HG03097 (cell line): ENCODE results near the gene TSPAN10.
"Not testable (repeated sequence)": the region's sequence is repeated elsewhere in the genome, so short reads cannot be mapped to it uniquely, and the experiment has no call there.

Experiments used
- ATAC-seq: cut with Tn5 transposase; IDR thresholded peaks from one replicate; pipeline ENCODE4 v1.9.1; 2021; ENCODE audit not compliant: unreplicated experiment, low FRiP score

Gene TSPAN10

DNA sequence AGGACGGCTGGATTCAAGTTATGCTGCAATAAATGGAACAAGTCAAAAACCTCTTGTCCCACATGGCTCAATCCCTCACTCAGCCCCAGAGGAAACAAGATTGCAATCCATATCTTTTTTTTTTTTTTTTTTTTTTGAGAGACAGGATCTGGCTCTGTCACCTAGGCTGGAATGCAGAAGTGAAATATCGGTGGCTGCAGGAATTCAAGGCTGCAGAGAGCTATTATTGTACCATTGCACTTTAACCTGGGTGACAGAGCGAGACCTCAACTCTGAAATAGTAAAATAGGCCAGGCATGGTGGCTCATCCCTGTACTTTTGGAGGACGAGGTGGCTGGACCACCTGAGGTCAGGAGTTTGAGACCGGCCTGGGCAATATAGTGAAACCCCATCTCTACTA lies 22.0 kb downstream of the TSPAN10 start:
- ATAC-seq: no peak

DNA sequence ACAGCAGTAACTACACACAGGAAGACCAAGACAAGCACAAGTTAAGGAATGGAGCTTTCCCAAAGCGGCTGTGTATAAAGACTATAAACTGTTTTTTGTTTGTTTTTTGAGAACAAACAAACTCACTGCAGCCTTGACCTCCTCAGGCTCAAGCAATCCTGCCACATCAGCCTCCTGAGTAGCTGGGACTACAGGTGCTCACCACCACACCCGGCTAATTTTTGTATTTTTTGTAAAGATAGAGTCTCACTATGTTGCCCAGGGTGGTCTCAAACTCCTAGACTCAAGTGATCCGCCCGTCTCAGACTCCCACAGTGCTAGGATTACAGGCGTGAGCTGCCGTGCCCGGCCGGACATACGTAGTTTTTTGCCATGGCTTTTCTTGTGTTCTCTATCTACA lies 23.4 kb downstream of the TSPAN10 start:
- no peak for ATAC-seq

DNA sequence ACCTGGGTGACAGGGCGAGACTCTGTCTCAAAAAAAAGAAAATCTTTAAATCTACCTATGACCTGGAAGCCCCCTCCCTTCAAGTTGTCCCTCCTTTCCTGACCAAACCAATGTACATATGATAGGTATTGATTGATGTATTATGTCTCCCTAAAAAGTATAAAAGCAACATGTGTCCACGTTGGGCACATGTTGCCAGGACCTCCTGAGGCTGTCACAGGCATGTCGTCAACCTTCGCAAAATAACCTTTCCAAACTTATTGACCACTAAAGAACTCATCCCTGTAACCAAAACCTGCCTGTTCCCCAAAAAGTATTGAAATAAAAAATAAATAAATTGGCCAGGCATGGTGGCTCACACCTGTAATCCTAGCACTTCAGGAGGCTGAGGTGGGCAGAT lies 25.0 kb downstream of the TSPAN10 start:
- no peak for ATAC-seq

DNA sequence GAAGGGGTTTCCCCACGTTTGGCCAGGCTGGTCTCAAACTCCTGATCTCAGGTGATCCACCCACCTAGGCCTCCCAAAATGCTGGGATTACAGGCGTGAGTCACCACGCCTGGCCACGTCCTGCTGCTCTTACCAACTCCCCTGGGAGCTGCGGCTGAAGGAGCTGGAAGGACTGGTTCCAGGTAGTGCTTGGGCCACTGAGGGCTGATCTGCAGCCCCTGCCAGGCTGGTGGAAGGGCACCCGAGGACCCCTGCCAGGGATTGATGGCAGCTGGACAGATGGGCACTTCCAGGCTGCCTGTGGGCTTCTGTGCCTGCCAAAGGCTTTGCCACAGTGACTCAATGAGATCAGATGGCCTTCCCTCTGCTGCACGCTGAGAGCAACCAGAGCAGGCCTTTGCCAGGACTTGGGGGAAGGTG lies 27.1 kb downstream of the TSPAN10 start:
- ATAC-seq: no peak

DNA sequence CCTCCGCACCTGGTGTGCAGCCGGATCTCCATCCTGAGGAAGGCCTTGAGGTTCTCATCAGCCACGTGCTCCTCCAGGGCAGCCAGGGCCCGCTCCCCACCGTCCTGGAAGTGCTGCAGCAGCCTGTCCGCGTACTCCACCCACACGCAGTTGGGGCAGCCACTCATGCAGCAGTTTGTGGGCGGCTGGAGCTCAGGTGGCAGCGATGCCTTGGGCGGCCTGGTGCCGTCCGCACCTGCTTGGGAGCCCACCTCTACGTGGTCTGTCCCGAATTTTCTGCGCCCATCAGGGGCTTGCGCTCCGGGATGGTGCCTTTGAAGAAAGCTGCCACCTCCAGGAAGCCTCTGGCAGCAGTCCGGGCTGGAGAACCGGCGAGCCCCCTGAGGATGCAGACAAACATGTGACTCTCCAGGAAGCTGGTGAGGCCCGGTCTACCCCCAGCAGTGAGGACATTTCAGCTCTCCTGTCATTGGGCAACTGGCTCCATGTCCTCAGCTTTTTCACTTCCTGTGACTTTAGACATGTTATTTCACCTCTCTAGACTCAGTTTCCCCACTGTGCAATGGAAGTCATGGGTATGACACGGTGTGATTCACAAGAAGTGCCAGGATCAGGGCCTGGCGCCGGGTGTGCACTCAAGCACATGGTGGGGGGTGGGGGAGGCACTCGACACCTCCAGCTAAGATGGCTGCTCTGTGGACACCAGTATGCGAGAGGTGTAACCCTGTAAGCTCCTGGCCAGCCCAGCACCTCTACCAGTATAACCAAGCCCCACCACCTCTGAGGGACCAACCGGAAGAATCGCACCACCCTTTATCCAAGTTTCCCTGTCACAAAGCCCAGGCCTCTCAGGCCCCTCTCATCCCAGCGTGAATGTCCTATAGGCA lies 28.5 kb downstream of the TSPAN10 start:
- no peak for ATAC-seq

DNA sequence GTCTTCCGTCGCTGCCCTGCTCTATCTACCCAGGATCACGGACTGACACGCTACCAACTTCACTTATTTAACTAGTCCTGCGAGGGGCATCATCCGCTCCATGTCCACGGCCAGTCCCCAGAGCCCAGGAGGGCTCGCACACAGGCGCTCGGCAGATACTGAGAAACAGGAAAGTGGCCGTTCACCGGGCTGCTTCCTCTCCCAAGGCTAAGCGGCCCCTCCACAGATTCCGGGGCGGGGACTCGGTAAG lies 29.0 kb downstream of the TSPAN10 start:
- peak; percentile 8 for ATAC-seq

DNA sequence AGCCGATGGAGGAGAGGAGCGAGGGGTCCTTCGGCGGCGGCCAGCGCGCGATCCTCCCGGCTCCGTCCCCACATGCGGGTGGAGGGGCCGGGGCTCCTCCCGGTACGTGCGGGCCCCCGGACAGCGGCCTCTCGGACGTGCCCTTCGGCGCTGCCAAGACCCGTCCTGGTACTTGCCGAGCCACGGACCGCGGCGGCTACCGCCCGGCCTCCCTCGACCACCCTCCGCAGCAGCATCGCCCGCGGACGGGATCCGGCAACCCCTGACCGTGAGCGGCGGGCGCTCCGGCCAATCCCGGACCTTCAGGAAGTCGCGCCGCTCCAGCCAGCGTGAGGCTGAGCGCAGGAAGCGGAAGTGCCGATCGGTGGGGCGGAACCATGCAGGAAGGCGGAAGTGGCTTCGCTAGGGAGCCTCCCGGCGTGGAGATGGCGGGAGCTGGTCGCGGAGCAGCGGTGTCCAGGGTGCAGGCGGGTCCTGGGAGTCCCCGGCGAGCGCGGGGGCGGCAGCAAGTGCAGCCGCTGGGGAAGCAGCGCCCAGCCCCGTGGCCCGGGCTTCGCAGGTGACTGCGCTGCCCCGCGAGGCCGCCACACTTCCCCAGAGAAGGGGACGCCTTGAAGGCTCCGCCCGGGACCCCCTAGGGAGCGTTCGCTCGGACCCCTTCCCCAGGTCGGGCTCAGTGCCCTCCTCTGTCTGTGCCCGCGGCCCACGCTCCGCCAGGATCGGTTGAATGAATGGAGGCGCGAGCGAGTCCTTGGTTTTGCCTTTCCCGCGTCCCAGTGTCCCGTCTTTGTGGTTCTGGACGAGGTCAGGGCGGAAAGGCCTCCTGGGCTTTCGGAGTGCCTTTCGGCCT lies 29.6 kb downstream of the TSPAN10 start, which contains the start of the genes CCDC137 and OXLD1:
CCDC137 (plus strand) TSS at position 396 of the 850 bp plus-strand sequence; CDS start at position 426, 30 bp downstream.
OXLD1 (minus strand) TSS at position 264 of the 850 bp plus-strand sequence; CDS start at position 236, 28 bp downstream.
- peak; percentile 83 for ATAC-seq

DNA sequence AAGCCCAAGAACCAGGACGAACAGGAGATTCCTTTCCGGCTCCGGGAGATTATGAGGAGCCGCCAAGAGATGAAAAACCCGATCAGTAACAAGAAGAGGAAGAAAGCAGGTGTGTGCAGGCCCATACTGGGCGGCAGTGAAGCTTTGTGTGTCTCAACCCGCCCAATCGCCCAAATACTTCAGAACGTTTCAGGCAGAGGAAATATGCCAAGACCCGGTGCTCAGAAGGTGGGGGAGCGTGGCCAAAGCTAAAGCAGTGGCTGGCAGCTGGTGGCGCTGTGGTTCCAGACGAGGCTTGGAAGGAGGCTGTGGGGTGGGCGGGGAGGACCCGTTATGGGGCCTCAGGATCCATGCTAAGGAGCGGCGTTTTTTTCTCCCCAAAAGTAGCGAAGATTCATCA lies 30.8 kb downstream of the TSPAN10 start:
- ATAC-seq: no peak

DNA sequence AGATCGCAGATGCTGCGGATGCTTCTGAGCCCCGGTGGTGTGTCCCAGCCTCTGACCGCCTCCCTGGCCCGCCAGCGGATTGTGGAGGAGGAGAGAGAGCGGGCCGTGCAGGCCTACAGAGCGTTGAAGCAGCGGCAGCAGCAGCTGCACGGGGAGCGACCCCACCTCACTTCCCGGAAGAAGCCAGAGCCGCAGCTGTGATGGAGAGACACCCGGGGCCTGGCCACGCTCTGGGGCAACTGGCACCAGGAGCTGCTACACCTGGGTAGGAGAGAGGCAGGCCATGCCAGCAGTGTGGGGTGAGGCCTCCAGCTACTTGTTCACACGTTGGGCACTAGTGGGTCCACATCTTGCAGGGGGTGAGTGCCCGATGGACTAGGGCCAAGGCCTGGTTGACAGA lies 35.5 kb downstream of the TSPAN10 start:
- no peak for ATAC-seq

DNA sequence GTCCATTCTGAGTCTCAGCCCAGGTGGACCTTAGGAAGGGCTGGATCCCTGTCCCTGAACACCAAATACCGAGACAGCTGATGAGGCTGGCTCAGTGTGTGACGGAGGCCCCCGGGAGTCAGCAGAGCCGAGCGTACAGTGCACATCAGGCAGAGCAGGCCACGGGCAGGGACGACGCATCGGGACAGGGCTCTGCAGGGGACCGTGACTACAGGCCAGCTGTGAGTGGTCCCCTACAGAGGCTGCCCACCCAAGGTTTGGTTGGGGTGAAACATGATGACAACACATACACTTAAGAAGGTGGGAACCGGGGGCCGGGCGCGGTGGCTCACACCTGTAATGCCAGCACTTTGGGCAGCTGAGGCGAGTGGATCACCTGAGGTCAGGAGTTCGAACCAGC lies 36.0 kb downstream of the TSPAN10 start:
- ATAC-seq: no peak

DNA sequence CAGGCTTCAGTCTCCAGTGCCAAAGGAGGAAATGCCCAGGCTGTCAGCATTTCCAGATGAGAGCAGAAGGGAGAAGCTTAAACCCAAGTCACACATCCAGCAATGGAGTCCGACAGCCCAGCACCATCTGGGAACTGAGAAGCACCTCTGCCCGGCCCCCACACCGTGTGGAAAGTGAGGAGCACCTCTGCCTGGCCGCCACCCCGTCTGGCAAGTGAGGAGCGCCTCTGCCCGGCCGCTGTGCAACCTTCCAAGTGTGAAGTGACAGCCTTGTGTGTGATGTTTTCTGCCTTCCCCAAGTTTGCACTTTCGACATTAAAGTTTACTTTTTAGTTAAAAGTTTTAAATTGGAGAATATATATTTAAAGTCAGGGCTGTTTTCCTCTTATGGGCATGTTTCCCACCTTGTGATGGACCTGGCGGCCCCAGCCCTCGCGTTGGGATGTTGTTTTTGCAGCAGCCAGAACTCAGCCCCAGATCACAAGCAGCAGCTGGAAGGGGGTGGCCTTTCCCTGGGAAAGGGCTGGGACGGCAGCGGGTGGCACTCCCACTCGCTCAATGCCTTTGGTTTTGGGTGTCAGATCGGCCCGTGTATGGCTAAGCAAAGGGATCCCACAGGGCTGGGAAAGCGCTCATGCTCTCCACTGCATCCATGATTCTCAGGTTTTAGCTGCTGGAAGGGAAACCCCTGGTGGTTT lies 36.7 kb downstream of the TSPAN10 start:
- no peak for ATAC-seq

DNA sequence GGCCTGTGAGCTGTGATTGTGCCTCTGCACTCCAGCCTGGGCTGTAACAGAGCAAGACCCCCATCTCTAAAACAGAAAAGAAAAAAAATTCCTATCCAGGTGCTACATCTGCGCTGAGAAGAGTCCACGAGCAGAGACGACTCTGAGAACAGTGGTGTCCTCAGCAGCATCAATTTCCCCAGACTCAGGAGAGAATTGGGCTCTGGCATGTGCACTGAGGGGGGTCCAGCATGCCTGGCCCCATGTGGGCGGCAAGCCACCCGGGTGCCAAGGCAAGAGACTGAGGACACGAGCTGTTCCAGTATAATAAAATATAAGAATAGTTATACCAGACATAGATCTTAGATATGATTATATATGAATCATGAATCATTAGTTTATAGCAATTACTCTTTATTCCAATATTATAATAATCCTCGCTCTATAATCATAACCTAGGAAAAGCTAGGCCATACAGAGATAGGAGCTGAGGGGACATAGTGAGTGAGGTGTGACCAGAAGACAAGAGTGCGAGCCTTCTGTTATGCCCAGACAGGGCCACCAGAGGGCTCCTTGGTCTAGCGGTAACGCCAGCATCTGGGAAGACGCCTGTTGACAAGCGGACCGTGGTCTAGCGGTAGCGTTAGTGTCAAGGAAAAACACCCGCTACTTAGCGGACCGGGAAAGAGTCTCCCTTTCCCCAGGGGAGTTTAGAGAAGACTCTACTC lies 38.7 kb downstream of the TSPAN10 start:
- not testable (repeated sequence) for ATAC-seq

DNA sequence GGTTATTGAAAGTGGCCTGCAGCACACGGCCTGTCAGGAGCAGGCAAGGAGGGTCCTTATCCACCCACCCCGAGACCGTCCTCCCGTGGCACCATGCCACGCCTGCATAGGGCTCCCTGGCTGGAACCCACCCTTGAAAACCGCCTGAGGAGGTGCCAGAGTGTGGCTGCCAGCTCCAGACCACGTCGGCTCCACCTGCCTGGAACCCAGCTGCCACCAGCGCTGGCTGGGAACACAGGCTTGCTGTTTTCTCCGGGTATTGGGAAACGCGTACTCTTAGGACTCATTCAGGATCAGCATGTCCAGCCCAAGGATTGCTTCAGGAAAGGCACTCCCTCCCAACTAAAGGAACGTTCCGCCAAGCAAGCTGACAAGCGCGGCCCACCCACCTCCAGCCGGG lies 39.9 kb downstream of the TSPAN10 start:
- ATAC-seq: no peak

DNA sequence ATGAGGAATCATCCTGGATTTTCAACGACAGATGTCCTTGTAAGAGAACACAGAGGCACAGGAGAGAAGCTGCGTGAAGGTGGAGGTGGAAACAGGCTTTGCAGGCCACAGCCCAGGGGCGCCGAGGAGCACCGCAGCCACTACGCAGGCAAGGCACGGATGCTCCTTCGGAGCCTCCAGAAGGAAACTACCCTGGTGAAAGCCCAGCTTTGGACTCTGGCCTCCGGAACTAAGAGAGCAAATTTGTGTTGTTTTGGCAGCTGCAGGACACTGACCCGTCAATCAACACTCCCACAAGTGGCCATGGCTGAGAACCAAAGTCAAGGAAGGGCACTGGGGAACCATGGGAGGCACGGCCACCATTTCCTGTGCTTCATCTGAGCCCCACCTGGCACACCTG lies 43.2 kb downstream of the TSPAN10 start:
- ATAC-seq: no peak

DNA sequence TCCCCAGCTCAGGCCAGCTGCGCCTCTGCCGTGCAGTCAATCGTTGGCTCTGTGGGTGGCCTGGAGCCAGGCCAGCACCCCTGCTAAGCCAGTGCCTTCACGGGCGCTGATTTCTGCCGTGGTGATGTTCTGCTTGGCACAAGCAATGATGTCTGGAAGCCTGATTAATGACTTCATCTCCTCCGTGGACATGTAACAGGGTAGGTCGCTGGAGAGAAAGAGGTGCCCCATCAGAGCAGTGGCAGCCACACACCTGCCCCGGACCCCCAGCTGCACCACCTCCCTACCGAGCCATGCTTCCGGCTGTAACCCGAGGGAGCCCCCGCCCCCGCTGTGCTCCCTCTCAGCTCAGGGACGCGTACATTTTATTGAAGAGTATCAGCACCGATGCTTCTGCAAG lies 44.7 kb downstream of the TSPAN10 start:
- ATAC-seq: no peak

DNA sequence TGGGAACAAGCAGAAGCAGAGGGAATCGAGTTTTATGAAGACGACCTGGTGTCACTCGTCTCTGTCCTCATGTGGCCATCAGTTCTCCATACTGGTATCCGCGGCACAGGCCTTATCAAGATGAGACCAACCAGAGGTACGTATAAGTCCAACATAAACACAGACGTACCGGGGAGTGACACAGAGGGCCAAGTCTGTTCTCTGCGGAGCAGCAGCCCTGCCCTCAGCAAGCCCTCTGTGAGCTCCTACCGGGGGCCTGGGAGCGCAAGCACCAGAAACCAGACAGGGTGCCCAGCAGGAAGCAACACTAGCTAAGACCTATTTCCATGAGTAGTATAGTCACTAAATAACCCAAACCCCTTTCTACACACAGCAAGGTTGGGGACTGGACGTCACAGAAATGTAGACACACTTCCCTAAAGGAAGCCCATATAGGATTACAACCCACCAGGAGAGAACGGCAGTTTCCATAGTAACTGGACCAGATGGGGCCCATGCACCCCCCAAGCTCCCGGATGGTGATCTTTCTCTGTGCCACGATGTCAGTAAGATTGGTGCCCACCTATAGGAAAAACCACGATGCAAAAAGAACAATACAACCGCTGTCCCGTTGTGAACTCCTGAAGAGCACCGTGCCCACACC lies 45.7 kb downstream of the TSPAN10 start:
- peak; percentile 7 for ATAC-seq

DNA sequence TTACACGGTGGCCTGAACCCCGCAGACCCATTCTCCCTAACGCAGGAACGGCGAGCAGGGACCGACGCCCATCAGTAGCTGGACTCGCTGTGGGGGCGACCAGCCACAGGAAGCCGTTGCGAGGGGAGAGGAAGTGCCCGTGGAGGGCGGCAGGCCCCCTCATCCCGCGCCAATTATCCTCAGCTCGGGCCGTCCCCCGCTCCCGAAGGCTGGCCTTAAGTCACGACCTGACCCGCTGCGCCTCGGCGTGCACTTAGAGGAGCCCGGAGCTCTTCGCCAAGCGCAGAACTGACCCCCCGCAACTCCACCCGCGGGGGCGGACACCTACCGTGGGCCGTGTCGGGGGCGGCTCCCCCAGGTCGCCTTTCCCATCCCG lies 46.2 kb downstream of the TSPAN10 start:
- peak; percentile 9 for ATAC-seq

DNA sequence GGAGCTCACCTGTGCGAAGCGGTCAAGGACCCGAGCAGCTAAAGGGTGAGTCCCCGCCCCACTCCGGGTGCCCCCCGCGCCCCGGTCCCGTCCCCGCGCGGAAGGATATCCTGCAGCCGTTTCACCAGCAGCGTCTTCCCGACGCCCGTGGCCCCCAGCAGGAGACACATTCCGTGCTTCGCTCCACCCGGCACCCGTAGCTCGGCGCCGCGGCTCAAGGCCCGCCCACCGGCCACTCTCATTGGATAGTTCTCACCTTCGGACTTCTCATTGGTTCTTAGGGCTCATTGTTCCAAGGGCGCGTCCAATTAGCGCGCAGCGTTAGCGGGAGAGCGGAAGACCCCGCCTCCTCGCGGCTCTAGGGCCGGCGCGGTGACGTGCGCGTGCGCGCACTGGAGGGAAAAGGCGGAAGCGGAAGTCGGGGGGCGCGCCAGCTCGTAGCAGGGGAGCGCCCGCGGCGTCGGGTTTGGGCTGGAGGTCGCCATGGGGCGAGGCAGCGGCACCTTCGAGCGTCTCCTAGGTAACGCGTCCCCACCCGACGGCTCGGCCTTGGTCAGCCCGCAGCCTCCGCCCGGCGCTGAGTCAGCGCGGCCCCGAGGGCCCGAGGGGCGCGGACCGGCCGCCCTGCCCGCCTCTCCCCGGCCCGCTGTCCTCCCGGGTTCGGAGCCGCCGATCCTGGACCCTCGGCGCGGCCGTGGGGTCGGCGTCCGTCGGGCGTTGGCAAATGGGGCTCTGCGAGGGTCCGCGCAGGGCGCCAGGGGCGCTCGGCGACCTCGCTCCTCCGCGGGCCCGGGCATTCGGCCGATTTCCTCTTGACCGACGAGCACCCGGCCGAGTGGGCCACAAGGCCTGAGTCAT lies 46.8 kb downstream of the TSPAN10 start, which contains the start of the genes ARL16 and HGS:
ARL16 (minus strand) TSS at position 214 of the 858 bp plus-strand sequence; CDS start at position 170, 44 bp downstream.
HGS (plus strand) TSS at position 428 of the 858 bp plus-strand sequence; CDS start at position 484, 56 bp downstream.
- peak; percentile 85 for ATAC-seq

DNA sequence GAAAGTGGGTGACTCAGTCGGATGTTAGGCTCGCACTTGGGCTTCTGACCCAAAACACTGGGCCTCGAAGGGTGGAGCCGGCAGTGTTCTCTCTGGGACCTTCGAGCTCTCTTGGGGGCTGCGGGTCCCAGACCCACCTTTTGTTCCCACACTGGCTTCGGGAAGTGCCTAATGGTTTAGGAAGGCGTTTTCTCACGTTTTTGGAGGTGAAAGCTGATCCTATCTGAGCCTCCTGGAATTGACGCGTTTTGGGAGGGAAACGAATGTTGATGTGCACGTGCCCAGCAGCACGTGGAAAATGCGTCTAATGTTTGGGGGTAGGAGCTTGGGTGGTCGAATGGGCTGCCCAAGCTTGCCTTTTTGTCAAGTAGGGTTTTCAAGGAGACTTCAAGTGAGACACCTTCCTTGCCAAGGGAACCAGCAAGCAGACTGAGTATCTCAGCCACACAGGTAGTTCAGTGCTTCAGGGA lies 47.5 kb downstream of the TSPAN10 start:
- no peak for ATAC-seq
